Left renal cortex interstitium (tissue), 4 donors: Measurements from ENCODE around the gene SPIRE1. TPM values are rescaled to one million over a fixed set of nuclear protein-coding genes. Genes with fewer than 3 reads are reported as not detected.
"Not testable (repeated sequence)": the region's sequence is repeated elsewhere in the genome, so short reads cannot be mapped to it uniquely, and the experiment has no call there.

ENCODE experiments used
- DNase-seq, 4 donors: peaks; one replicate each; pipeline ENCODE4 v3.0.0-alpha.2; 2013; ENCODE audit warnings: low read depth in 4 of 4, low spot score in 2 of 4, missing footprints in 1 of 4
- polyA plus RNA-seq, 4 donors: library from polyadenylated mRNA; unstranded; fragments of 120-200 nt; gene quantifications; one replicate each; pipeline ENCODE4 v1.2.1, GENCODE V29; 2013; ENCODE audit not compliant: insufficient read length in 4 of 4

Gene SPIRE1
- polyA plus RNA-seq, 4 donors: 32.0 to 37.3 (median 32.3) TPM

GRCh38 chr18:12651651-12652050 lies 6.3 kb downstream of the SPIRE1 start:
- no peak for DNase-seq

DNA sequence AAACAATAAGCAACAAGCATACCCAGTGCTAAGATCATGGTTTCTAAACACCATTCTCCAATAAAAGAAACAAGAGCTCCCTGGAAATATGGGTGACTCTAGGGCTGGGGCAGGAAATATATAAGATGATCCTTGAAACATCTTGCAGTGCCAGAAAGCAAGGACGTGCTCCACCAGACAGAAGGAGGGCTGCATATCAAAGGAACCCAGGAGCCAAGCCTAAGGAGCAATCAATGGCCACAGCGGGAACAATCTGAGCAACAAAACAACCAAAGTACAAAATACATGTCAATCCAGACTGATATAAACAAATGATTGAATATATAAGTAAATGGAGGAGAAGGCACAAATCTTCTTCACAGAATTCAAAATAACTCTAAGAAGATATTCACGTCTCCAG lies 10.1 kb downstream of the SPIRE1 start:
- no peak for DNase-seq

- peak in 1 of 4 donors; percentile 16 for DNase-seq
Observed at GRCh38 chr18:12645751-12646203, 12.1 kb downstream of the SPIRE1 start.

DNA sequence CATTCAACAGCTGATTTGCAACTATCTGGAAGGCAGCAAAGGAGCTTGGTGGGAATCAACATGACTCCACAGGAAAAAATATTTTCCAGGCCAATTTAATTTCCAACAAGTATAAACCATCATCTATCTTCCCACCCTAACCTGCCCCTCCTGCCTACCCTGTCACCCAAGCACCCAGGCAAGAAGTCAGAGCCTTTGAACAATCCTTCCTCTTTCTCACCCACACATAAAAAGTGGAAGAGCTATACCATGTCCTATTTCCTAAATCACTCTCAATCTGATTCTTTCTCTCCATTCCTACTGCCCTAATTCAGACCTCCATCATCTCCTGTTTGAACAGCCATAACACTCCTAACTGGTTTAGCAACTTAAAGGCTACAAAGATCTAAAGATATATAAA lies 12.7 kb downstream of the SPIRE1 start:
- DNase-seq: no peak

DNA sequence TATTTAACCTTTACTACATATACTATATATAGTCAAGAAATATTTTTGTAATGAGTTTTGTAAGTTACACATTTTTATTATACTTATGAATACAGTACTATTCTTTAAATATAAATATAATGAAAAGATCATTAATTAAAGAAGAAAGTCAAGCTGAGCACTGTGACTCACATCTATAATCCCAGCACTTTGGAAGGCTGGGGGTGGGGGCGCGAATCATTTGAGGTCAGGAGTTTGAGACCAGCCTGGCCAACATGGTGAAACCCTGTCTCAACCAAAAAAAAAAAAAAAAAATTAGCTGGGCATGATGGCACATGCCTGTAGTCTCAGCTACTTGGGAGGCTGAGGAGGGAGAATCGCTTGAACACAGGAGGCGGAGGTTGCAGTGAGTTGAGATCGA lies 14.2 kb downstream of the SPIRE1 start:
- DNase-seq: not testable (repeated sequence)

GRCh38 chr18:12640881-12641200 lies 17.1 kb downstream of the SPIRE1 start:
- no peak for DNase-seq

DNA sequence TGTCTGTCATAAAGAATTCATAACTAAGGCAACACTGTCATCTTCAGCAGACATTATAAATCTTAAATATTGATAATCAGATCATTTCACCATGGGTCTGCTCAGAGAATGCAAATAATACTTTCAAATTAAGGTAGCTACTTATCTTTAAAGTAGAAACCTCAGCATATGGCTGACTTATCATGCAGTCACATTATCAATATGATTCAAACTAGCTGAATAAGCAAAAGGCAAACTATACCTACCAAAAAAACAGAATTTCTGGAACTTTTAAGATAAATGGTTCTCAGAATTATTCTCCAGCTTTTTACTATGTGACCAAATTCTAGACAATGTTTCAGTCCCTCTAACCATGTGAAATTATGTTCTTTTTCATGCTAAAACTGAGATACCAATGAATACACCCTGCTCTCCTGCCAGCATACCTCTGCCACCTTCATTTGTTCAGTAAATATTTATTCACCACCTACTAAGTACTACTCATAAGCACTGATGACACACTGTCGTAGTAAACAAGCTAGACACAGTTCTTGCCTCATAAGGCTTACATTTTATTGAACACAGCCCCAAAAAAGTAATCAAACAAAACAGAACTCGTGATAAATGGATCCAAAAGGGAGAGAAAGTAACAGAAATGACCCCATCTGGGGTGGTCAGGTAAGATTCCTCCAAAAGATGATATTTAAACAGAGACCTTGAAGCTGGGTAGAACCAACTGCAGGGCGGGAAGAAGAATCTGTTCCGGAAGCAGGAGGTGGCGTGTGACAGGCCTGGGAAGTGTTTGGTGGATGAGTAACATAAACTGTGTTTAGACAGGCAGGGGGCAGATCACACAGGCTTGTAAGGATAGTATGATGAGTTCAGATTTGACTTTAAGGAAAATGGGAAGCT lies 17.7 kb downstream of the SPIRE1 start:
- DNase-seq: no peak

DNA sequence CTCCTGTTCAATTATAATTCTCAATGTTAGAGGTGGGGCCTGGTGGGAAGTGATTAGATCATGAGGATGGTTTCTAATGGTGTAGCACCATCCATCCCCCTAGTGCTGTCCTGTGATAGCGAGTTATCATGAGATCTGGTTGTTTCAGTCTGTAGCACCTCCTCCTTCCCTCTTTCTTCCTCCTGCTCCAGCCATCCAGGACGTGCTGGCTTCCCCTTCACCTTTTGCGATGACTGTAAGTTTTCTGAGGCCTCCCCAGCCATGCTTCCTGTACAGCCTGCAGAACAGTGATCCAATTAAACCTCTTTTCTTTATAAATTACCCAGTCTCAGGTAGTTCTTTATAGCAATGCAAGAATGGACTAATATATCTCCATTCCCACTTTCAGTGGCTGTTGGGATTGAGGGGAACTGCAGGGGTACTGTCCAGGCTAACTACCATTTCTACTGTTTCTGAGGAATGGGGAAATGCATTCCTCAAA lies 19.2 kb downstream of the SPIRE1 start:
- no peak for DNase-seq

GRCh38 chr18:12637901-12638643 lies 19.8 kb downstream of the SPIRE1 start:
- DNase-seq: no peak

DNA sequence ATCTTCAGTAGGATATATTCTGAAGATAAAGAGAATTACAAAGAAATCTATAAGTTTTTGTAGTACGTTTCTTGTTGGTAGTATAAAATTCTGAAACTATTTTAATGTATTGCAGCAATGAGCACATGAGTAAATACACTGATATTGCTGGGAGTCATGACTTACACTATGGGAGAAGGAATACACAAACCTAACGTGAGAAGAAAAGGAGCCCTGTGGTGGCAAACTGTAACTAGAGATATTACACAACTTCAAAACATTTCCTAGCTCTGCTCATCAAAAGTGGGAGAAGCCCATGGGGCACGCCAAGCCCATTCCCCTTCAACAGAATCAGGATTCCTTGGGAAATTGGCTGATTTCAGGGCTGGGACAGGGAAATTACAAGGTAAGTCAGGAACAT lies 20.5 kb downstream of the SPIRE1 start:
- DNase-seq: no peak

GRCh38 chr18:12631831-12632477 lies 26.0 kb downstream of the SPIRE1 start:
- no peak for DNase-seq

DNA sequence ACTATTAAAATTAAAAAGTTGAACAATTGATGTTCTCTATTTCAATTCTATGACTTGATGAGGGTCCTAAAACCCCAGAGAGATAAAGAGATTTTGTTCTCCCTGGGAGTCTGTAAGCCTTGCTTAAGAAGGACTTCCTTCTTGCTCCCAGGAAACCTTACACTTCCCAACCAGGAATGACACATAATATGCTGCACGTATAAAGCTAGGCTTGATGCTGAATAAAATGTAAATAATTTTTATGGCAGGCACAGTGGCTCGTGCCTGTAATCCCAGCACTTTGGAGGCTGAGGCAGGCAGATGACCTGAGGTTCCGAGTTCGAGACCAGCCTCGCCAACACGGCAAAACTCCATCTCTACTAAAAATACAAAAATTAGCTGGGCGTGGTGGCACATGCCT lies 27.8 kb downstream of the SPIRE1 start:
- DNase-seq: no peak

DNA sequence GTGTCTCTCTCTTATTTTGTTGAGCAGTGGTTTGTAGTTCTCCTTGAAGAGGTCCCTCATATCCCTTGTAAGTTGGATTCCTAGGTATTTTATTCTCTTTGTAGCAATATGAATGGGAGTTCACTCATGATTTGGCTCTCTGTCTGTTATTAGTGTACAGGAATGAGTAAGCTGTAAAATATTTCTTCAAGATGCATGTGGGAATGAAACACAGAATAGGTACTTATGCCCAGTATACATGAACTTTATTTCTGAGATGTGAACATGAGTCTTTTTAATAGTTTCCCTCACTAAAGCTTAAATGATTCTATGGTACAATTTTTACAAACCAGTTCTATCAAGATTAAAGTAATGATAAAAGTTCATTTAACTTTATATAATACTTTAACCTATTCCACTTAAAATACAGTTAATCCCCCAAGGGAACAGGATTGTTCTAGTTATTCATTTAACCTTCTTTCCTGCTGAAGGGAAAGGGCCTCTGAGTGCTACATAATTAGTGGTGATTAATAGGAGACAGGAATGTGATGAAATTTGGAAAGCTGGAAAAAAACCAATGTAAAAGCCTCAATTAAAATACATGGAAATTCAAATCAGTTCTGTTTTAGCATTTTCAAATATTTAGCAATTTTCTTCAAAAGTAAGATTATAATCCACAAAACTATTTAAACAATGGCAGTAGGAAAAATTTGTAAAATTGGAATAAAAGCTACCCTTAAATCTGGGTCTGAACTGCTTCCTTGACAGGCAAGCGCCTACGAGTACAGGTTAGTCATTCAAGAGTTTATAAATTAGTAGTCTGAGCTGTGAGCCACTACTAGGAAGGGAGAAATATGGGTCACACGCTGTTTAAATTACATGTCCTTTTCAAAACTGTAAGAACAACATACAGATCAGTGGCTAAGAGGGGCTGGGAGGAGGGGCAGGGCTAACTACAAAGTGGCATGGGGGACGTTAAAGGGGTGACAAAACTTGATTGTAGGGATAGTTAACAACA lies 28.9 kb downstream of the SPIRE1 start:
- no peak for DNase-seq

DNA sequence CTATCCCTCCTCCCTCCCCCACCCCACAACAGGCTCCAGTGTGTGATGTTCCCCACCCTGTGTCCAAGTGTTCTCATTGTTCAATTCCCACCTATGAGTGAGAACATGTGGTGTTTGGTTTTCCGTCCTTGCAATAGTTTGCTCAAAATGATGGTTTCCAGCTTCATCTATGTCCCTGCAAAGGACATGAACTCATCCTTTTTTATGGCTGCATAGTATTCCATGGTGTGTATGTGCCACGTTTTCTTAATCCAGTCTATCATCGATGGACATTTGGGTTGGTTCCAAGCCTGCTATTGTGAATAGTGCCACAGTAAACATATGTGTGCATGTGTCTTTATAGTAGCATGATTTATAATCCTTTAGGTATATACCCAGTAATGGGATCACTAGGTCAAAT lies 30.7 kb downstream of the SPIRE1 start:
- DNase-seq: not testable (repeated sequence)

DNA sequence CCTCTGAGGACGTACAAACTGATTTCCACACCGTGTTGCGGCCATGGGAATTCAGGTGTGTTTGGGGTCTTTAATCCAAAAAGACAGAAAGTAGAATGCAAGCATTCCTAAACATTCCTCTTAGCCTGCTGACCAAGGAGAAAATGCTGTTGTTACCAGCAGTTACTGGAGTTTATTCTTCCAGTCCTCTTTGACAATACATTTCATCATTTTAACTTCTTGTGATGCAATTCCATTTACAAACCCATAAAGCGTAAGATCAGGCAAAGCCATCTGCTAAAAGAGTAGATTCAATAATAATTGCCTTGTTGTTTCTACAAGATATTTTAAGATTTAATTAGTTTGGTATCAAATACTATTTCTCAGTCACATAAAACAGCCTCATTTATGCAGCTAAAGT lies 32.7 kb downstream of the SPIRE1 start:
- no peak for DNase-seq

GRCh38 chr18:12621742-12622306 lies 36.1 kb downstream of the SPIRE1 start:
- no peak for DNase-seq

DNA sequence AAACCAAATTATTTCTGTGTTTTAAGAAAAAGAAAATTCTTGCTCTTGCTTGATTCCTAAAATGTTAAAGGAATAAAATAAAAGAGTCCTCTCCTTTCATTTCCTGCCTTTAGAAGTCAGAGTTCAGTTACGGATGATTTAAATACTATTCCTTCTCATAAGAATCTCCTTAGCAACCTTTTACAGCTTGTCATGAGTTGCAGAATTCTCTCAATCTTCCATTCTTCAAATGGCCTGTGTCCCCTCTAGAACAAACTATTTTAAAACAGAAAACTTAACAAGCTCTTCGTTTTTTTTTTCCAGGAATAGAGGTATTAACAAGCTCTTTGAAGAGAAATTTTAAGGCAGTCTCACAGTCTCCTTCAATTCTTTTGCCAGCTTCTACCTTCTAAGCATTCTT lies 42.2 kb downstream of the SPIRE1 start:
- DNase-seq: no peak

DNA sequence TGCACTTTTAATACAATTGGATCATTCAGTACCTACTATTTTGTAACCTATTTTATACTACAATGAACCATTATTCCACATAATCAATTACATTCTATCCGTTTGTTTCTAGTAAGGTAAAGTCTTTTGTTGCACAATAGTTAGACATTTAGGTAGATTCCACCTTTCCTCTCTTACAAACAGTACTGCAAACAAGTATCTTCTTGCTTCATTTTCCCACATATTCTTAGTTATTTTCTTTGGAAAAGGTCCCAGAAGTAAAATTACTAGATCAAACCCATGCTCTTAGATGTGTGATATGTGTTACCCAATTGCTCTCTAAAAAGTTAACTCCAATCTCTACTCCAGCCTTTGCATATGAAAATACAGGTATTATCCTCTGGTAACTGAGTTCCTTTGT lies 49.6 kb downstream of the SPIRE1 start:
- no peak for DNase-seq

- no peak for DNase-seq
Observed at GRCh38 chr18:12606592-12607315, 51.2 kb downstream of the SPIRE1 start.
